GM23248 (cell line): ENCODE measurements around the gene RERE.

Experiments
- EZH2 ChIP-seq: fragments of 200-600 bp; sonication (generic); IDR thresholded peaks from 2 replicates; pipeline ENCODE4 v1.6.1; 2018; ENCODE audit warnings: antibody characterized with exemption, mild to moderate bottlenecking; ENCODE audit not compliant: insufficient read depth, poor library complexity, severe bottlenecking
- EZH2phosphoT487 ChIP-seq: fragments of 200-600 bp; sonication (generic); IDR thresholded peaks from 2 replicates; pipeline ENCODE4 v1.6.1; 2018; ENCODE audit warnings: antibody characterized with exemption, moderate library complexity, mild to moderate bottlenecking, low read depth; ENCODE audit not compliant: insufficient read depth

- TF ChIP-seq EZH2 = no peak
- TF ChIP-seq EZH2phosphoT487 = no peak
Observed at GRCh38 chr1:8625491-8625890, 191.9 kb downstream of the RERE start.
